AG04449 (cell line): ENCODE results near the gene UBE2E1.
A peak's percentile ranks its signal among the peaks of the same experiment; 100 is the strongest.

Experiments used
- CTCF ChIA-PET: fragments of 350-600 bp; formaldehyde crosslinking; extraction: SDS; loops from one replicate; lab custom pipeline; 2021; ENCODE audit warnings: antibody characterized with exemption; lab: Yijun Ruan, JAX
- POLR2A ChIA-PET: fragments of 400-600, 350-600 bp; formaldehyde crosslinking; extraction: SDS; loops from one replicate; lab custom pipeline; 2020; ENCODE audit warnings: antibody characterized with exemption, inconsistent platforms; lab: Yijun Ruan, JAX
- DNase-seq: peaks from one replicate; pipeline ENCODE4 v3.0.0-alpha.2; 2010; ENCODE audit warnings: low read depth, low spot score
- H3K4me3 ChIP-seq: 2 replicates; pipeline ENCODE4 v1.5.1; 2011; ENCODE audit warnings: low read depth, mild to moderate bottlenecking, control low read depth, low read length
- TF ChIP-seq, protein P1 (sequence below): IDR thresholded peaks from one replicate; pipeline ENCODE4 v1.5.1; 2011; ENCODE audit warnings: mild to moderate bottlenecking, moderate library complexity, low read length, control low read depth, inconsistent platforms; ENCODE audit not compliant: insufficient read depth; ENCODE audit errors: missing control alignments

UBE2E1 gene

DNA sequence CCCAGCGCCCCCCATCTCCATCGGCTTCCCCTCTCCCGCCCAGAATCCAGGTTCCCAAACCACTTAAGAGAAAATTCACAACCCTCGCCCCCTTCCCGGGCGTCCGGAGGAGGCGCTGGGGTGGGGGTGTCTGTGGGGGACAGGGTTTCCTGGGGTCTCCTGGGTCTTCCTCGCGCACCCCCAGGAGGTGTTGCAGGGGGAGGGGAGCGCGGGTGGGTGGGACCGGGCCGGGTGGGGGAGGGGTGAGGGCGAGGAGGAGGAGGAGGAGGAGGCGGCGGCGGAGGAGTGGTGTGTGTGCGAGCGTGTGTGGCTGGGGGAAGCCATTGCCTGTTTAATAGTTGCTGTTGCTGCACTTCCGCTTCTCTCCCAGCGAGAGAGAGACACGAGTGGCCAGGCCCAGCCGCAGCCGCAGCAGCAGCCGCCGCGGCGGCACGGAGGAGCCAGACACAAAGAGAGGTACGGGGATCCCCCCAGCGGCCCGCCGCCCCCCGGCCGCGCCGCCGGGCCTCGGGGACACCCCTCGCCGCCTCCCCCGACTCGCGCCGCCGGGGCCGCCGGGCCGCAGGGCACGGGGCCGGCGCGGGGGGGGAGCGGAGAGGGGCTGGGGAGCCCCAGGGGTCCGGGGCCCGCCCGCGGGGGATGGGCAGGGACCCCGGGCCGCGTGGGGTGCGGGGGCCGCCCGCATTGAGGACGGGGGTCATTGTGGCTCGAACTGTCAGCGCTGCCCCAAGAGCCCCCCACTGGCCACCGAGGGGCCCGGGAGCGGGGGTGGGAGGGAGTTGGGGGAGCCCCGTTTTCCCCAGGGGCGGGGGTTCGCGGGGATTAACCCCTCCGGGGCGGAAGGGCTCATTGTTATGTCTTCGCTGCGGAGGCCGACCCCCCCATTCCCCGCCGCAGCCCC lies at the start of gene UBE2E1:
Gene UBE2E1 (plus strand): TSS at position 323 of the 901 bp plus-strand sequence. CDS start 1,315 bp downstream, outside the sequence.
- H3K4me3 ChIP-seq, result peak within 1 kb of the TSS; percentile 73
- POLR2A ChIA-PET, result interaction anchor here (1.3 kb wide), 1 partner anchor 111 kb away, joined by 3 read pairs; the partner anchor contains the start of genes NKIRAS1 and RPL15
- TF ChIP-seq, protein P1, sequence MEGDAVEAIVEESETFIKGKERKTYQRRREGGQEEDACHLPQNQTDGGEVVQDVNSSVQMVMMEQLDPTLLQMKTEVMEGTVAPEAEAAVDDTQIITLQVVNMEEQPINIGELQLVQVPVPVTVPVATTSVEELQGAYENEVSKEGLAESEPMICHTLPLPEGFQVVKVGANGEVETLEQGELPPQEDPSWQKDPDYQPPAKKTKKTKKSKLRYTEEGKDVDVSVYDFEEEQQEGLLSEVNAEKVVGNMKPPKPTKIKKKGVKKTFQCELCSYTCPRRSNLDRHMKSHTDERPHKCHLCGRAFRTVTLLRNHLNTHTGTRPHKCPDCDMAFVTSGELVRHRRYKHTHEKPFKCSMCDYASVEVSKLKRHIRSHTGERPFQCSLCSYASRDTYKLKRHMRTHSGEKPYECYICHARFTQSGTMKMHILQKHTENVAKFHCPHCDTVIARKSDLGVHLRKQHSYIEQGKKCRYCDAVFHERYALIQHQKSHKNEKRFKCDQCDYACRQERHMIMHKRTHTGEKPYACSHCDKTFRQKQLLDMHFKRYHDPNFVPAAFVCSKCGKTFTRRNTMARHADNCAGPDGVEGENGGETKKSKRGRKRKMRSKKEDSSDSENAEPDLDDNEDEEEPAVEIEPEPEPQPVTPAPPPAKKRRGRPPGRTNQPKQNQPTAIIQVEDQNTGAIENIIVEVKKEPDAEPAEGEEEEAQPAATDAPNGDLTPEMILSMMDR, result peak; percentile 1
- CTCF ChIA-PET, result no interaction called here
- DNase-seq, result peak; percentile 10

DNA sequence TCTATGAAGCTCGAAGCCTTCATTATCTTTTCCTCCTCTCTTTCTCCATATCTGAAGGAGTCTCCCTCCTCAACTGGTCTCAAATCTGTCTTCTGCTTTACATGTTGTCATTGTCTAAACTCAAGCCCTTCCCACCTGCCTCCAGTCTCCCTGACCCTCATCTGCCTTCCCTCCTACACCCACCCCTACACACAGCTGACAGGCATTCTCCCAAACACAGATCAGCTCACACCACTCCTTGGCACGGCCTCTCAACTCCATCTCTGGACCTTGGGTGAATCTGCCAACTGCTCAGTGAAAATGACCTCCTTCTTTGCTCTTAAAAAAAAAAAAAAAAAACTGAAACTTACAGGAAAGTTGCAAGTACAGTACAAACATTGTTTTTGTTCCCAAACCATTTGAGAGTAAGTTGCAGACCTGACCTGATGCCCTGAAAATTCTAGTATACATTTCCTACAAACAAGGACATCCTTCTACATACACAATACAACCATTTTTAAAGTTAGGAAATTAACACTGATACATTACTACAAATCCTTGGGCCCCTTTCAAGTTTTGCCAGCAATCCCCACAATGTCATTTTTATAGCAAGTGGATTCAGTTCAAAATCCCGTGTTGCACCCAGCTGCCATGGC lies 49.4 kb upstream of the UBE2E1 start:
- ChIA-PET CTCF (no interaction called here), POLR2A (no interaction called here)
- H3K4me3 ChIP-seq, result no peak overlapping the region
- DNase-seq, result no peak
- TF ChIP-seq, protein P1, result no peak

GRCh38 chr3:23758253-23758838 lies 47.4 kb upstream of the UBE2E1 start:
- CTCF ChIA-PET, result no interaction called here
- H3K4me3 ChIP-seq, result no peak overlapping the region
- POLR2A ChIA-PET, result no interaction called here
- DNase-seq, result no peak
- TF ChIP-seq, protein P1, result no peak

- ChIA-PET POLR2A (no interaction called here), CTCF (interaction anchor here (1.1 kb wide), 1 partner anchor 8 kb away, joined by 4 read pairs; no protein-coding TSS in a partner anchor)
- no peak for DNase-seq
Measured at GRCh38 chr3:23760325-23760724, 45.4 kb upstream of the UBE2E1 start.

DNA sequence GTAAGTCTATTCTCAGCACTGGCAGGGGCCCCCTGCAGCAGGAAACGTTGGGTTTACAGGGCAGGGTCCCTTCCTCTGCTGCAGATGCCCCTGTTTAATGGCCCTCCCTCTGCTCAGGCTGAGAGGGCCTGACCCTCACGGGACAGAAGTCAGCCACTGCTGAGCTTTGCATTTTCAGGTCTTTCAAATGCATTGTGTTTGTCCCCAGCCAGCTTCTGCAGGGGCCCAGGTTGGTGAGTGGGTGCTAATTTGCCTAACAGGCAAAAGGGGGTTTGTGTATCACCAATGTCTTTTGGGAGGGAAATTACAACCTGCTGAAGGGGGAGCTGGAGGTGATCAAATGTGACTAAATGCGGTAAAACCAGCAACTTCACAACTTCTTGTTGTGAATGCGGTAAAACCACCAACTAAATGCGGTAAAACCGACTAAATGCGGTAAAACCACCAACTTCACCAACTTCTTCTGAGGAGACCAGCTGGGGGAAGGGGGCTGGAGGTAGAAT lies 44.8 kb upstream of the UBE2E1 start:
- CTCF ChIA-PET, result interaction anchor here (1.0 to 1.1 kb wide), 5 partner anchors 9 to 33 kb away, joined by 3 to 5 read pairs (median 3); no protein-coding TSS in a partner anchor
- POLR2A ChIA-PET, result no interaction called here
- TF ChIP-seq, protein P1, result no peak
- no peak overlapping the region for H3K4me3 ChIP-seq
- DNase-seq, result no peak

More at GRCh38 chr3:23760325-23760724, 45.4 kb upstream of the UBE2E1 start:
- TF ChIP-seq, protein P1, result no peak
- no peak overlapping the region for H3K4me3 ChIP-seq
